TTC549 (cell line): ENCODE results near the gene GNAI3.

Experiments used
- FAIRE-seq: peaks from 2 replicates; lab custom pipeline; 2012; peaks lifted over from hg19 to GRCh38; lab: Jason Lieb, UNC

GNAI3 gene

DNA sequence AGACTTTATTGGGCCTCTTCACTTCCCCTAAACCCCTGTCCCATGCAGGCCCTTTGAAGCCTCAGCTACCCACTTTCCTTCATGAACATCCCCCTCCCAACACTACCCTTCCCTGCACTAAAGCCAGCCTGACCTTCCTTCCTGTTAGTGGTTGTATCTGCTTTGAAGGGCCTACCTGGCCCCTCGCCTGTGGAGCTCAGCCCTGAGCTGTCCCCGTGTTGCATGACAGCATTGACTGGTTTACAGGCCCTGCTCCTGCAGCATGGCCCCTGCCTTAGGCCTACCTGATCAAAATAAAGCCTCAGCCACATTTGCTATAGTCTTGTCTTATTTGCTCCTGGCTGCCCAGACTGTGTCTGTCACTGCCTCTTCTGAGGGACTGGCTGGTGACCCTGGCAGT is 113.0 kb downstream of the GNAI3 start:
- no peak for FAIRE-seq

DNA sequence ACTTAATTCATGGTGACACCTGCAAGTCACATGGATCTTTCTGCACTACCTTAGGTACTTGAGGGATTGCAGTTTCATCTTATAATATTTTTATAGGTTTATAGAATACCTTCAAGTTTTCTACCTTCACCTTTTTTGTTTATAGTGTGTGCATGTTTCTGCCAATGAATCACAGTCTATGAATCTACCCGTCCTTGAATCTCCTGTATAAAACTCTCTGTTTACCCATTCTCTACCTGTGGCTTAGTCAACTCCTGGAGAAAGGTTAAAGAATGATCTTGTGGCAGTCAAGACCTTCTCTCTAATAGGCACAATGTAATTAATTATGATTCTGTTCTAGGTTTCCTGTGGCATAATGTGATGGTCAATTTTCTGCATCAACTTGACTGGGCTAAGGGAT is 116.3 kb downstream of the GNAI3 start:
- no peak for FAIRE-seq

DNA sequence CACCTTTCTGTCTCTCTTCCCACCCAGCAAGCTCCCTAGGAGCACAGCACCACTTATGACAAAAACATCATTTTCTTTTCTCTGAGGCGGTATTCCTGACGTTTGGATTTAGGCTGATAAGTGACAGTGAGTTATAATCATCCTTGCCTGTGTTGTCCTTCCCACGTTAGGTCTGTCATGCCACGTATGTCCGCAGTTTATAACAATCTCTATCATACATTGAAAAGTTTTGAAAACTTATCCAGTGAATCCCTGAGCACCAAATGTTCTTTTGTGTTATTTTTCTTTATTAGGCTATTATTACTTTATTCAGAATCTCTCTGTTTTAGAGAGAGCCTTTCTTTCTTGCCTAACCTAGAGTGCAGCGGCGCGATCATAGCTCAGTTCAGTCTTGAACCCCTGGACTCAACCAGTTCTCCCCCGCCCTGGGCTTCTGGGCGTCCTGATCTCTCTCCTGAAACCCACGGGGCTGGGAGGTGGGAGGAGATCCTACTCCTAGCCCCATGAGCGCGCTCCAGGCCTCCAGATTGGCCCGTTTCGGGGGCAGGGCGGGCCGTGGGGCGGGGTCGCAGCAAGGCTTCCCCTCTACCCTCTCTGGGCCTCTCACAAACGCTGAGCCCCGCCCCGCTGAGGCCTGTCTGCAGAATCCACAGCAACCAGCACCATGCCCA is 119.2 kb downstream of the GNAI3 start, which contains the start of gene GSTM2:
Gene GSTM2 (plus strand): TSS at position 606 of the 671 bp plus-strand sequence. CDS start 59 bp downstream, at position 665.
- FAIRE-seq, result no peak
